Measurements from ENCODE around the gene ZDHHC7. TPM values are rescaled to one million over a fixed set of nuclear protein-coding genes. Genes with fewer than 3 reads are reported as not detected.

ZDHHC7 gene
- 59.1 and 68.7 TPM in 2 replicates for total RNA-seq

DNA sequence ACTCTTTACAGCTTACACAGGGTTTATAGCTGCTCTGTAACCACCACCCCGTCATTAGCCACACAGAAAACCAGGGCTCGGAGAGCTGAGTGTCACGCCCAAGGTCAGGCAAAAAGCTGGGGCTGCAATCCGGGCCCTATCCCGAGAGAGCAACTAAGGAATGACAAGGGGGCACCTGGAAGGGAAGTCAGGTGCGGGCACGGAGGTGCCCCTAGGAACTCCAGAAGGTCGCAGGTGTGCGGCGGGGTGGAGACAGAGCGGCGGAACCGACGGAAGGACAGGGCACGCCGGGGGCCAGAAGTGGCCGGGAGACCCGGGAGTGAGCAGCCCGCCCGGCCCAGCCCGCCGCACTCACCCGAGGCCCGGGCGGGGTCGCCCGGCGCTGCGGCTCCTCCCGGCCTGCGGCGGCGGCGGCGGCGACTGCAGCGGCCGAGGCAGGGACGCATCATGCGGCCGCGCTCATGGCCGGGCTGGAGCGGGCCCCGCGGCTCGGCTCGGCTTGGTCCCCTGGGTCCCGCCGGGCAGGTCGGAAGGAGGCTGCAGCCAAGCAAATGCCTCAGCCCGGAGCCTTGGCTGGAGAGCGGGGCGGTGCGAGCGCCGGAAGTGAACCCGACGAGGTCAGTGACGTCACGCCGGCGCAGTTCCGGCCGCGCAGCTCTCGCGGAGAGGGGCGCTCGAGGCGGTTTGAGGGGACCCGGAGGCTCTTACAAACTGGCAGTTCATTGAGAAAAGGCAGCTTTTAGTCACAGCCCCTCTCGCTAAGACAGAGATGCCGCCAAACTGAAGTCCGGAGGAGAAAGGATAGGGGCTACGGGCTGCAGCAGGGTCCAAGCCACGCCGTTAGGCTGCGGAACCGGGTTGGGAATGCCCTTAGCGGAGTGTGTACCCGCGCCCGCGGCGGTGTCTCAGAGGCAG is at the start of gene ZDHHC7:
Gene ZDHHC7, minus strand, starts transcription at position 605 of the 915 bp plus-strand sequence. CDS start 20,917 bp downstream, outside the sequence.
- FAIRE-seq = no peak
- TF ChIP-seq, protein P1, sequence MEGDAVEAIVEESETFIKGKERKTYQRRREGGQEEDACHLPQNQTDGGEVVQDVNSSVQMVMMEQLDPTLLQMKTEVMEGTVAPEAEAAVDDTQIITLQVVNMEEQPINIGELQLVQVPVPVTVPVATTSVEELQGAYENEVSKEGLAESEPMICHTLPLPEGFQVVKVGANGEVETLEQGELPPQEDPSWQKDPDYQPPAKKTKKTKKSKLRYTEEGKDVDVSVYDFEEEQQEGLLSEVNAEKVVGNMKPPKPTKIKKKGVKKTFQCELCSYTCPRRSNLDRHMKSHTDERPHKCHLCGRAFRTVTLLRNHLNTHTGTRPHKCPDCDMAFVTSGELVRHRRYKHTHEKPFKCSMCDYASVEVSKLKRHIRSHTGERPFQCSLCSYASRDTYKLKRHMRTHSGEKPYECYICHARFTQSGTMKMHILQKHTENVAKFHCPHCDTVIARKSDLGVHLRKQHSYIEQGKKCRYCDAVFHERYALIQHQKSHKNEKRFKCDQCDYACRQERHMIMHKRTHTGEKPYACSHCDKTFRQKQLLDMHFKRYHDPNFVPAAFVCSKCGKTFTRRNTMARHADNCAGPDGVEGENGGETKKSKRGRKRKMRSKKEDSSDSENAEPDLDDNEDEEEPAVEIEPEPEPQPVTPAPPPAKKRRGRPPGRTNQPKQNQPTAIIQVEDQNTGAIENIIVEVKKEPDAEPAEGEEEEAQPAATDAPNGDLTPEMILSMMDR (IDR thresholded peaks at IDR 0.05; ENCODE audit: insufficient read depth, low read length, severe bottlenecking) = no peak
- peak; percentile 53 for DNase-seq (ENCODE audit: low read depth)

DNA sequence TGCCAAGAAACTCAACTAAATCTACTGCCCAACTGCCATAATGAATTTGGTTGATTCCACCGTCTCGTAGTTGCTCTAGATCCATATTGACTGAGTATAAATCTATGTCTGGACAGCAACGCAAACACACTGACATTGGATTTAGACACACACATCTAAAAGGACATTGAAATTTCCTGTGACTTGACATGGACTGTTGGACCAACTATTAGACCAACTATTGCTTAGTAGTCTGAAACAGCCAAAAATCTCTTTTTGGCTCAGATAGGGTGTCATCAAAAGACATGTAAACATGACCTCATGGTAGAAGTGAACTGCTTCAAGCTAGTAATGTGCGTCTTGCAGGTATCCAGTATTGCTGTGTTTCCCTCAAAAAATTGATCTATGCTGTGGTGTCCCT is 47.6 kb upstream of the ZDHHC7 start:
- Histone ChIP-seq H3K27me3 (ENCODE audit: control insufficient read depth, insufficient read depth, low read length) (no peaks in the 10 kb centered on the region), H3K4me3 (ENCODE audit: low read depth, low read length) (no peak overlapping the region), H3K36me3 (ENCODE audit: control insufficient read depth, insufficient read depth, low read length) (no peaks in the 10 kb centered on the region)
- TF ChIP-seq, protein P1 (IDR thresholded peaks at IDR 0.05; ENCODE audit: insufficient read depth, low read length, severe bottlenecking) = no peak
- DNase-seq (ENCODE audit: low read depth) = no peak
- FAIRE-seq = no peak

More for the DNA sequence above, at the start of gene ZDHHC7:
- H3K27me3 ChIP-seq (ENCODE audit: control insufficient read depth, insufficient read depth, low read length) = no peaks in the 10 kb centered on the region
- no peaks in the 10 kb centered on the region for H3K36me3 ChIP-seq (ENCODE audit: control insufficient read depth, insufficient read depth, low read length)
- peak within 1 kb of the TSS; percentile 84 for H3K4me3 ChIP-seq (ENCODE audit: low read depth, low read length)

GRCh38 chr16:85057948-85058347 is 46.6 kb upstream of the ZDHHC7 start:
- Histone ChIP-seq H3K27me3 (ENCODE audit: control insufficient read depth, insufficient read depth, low read length) (no peaks in the 10 kb centered on the region), H3K4me3 (ENCODE audit: low read depth, low read length) (no peak overlapping the region), H3K36me3 (ENCODE audit: control insufficient read depth, insufficient read depth, low read length) (no peaks in the 10 kb centered on the region)
- no peak for FAIRE-seq
- TF ChIP-seq, protein P1 (IDR thresholded peaks at IDR 0.05; ENCODE audit: insufficient read depth, low read length, severe bottlenecking) = no peak
- DNase-seq (ENCODE audit: low read depth) = no peak

GRCh38 chr16:85057212-85057889 is 46.0 kb upstream of the ZDHHC7 start:
- Histone ChIP-seq H3K4me3 (ENCODE audit: low read depth, low read length) (no peak overlapping the region), H3K27me3 (ENCODE audit: control insufficient read depth, insufficient read depth, low read length) (no peaks in the 10 kb centered on the region), H3K36me3 (ENCODE audit: control insufficient read depth, insufficient read depth, low read length) (no peaks in the 10 kb centered on the region)
- TF ChIP-seq, protein P1 (IDR thresholded peaks at IDR 0.05; ENCODE audit: insufficient read depth, low read length, severe bottlenecking) = peak; percentile 31
- FAIRE-seq (no peak), DNase-seq (ENCODE audit: low read depth) (no peak)

DNA sequence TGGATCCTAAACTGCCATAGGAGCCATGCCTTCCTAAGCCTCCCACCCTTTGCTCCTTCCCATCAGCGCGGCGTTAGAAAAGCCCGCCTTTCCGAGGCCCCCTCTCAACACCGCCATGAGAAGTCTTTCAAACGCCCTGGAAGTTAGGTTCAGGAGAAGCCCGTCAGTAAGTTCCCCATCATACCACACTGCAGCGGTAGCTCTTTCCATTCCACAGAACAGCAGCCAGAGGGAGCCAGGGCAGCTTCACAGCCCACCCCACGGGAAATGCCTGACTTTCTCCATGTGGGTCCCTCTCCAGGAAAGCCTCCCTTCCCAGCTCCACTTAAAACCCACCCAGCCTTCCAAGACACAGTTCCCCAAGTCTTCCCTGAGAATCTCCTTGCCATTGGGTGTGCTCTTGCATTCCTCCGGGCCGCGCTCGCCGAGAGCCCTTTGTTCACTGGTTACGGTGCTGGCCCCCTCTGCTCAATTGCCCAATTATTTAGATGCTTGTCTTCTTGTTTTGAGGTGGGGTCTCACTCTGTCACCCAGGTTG is 44.9 kb upstream of the ZDHHC7 start:
- no peak for DNase-seq (ENCODE audit: low read depth)
- Histone ChIP-seq H3K36me3 (ENCODE audit: control insufficient read depth, insufficient read depth, low read length) (no peaks in the 10 kb centered on the region), H3K4me3 (ENCODE audit: low read depth, low read length) (no peak overlapping the region), H3K27me3 (ENCODE audit: control insufficient read depth, insufficient read depth, low read length) (no peaks in the 10 kb centered on the region)
- FAIRE-seq = no peak
- TF ChIP-seq, protein P1 (IDR thresholded peaks at IDR 0.05; ENCODE audit: insufficient read depth, low read length, severe bottlenecking) = peak; percentile 6

All from bronchial epithelial cell (primary cell).